ENCODE results near the gene PRSS16.

The PRSS16 gene

GRCh38 chr6:27228963-27229477, 18.5 kb upstream of the PRSS16 start:
- Histone ChIP-seq H3K36me3 (replicated peaks) (no peaks in the 10 kb centered on the region), H3K4me3 (ENCODE audit: low read depth, low read length) (no peak overlapping the region), H3K27me3 (replicated peaks) (no peaks in the 10 kb centered on the region), H3K27ac (no peak overlapping the region)
- in situ Hi-C loops (cut with HindIII; ENCODE audit: low pct_ligation_motif_present, low sequenced_read_pairs), result no loop called here
- DNase-seq, result no peak
- no peak for TF ChIP-seq CTCF (IDR thresholded peaks at IDR 0.05; ENCODE audit: low read depth, low read length, missing control alignments)

- Histone ChIP-seq H3K4me3 (ENCODE audit: low read depth, low read length) (peak overlapping the region; percentile 36), H3K36me3 (replicated peaks) (no peaks in the 10 kb centered on the region), H3K27ac (no peak overlapping the region), H3K27me3 (replicated peaks) (no peaks in the 10 kb centered on the region)
- no peak for DNase-seq
- in situ Hi-C loops (cut with HindIII; ENCODE audit: low pct_ligation_motif_present, low sequenced_read_pairs), result no loop called here
- no peak for TF ChIP-seq CTCF (IDR thresholded peaks at IDR 0.05; ENCODE audit: low read depth, low read length, missing control alignments)
Observed at GRCh38 chr6:27230758-27231111, 16.8 kb upstream of the PRSS16 start.

GRCh38 chr6:27234576-27234975, 12.9 kb upstream of the PRSS16 start:
- no peaks in the 10 kb centered on the region for H3K36me3 ChIP-seq (replicated peaks)
- no peak for TF ChIP-seq CTCF (IDR thresholded peaks at IDR 0.05; ENCODE audit: low read depth, low read length, missing control alignments)
- H3K4me3 ChIP-seq (ENCODE audit: low read depth, low read length), result no peak overlapping the region
- H3K27ac ChIP-seq, result no peak overlapping the region
- no peaks in the 10 kb centered on the region for H3K27me3 ChIP-seq (replicated peaks)
- no peak for DNase-seq
- in situ Hi-C loops (cut with HindIII; ENCODE audit: low pct_ligation_motif_present, low sequenced_read_pairs), result no loop called here

- Histone ChIP-seq H3K27me3 (replicated peaks) (no peaks in the 10 kb centered on the region), H3K27ac (no peak overlapping the region), H3K36me3 (replicated peaks) (no peaks in the 10 kb centered on the region), H3K4me3 (ENCODE audit: low read depth, low read length) (peak overlapping the region; percentile 45)
- no peak for TF ChIP-seq CTCF (IDR thresholded peaks at IDR 0.05; ENCODE audit: low read depth, low read length, missing control alignments)
- DNase-seq, result peak; percentile 85
- in situ Hi-C loops (cut with HindIII; ENCODE audit: low pct_ligation_motif_present, low sequenced_read_pairs), result no loop called here
Observed at GRCh38 chr6:27237089-27237803, 10.3 kb upstream of the PRSS16 start.

- TF ChIP-seq CTCF (IDR thresholded peaks at IDR 0.05; ENCODE audit: low read depth, low read length, missing control alignments), result peak; percentile 5
- no peaks in the 10 kb centered on the region for H3K27me3 ChIP-seq (replicated peaks)
- peak; percentile 10 for DNase-seq
- no peaks in the 10 kb centered on the region for H3K36me3 ChIP-seq (replicated peaks)
- in situ Hi-C loops (cut with HindIII; ENCODE audit: low pct_ligation_motif_present, low sequenced_read_pairs), result no loop called here
- H3K4me3 ChIP-seq (ENCODE audit: low read depth, low read length), result peak overlapping the region; percentile 45
- H3K27ac ChIP-seq, result no peak overlapping the region
Observed at GRCh38 chr6:27238010-27238983, 9.2 kb upstream of the PRSS16 start.
